Measurements from ENCODE around the gene CLEC1B.

- TF ChIP-seq CTCF (IDR thresholded peaks at IDR 0.05), result no peak
- TF ChIP-seq POLR2A (IDR thresholded peaks at IDR 0.05), result no peak
- TF ChIP-seq EP300 (IDR thresholded peaks at IDR 0.05), result no peak
Measured at GRCh38 chr12:9943240-9943639, 55.7 kb downstream of the CLEC1B start.

Data from tibial nerve (tissue), 4 donors.